GM21825 (cell line): ENCODE measurements around the gene EXPH5.
A peak's percentile ranks its signal among the peaks of the same experiment; 100 is the strongest.

ENCODE experiments used
- ATAC-seq: cut with Tn5 transposase; IDR thresholded peaks from one replicate; pipeline ENCODE4 v1.9.1; 2021; ENCODE audit warnings: mild to moderate bottlenecking, moderate library complexity; ENCODE audit not compliant: unreplicated experiment

The EXPH5 gene

DNA sequence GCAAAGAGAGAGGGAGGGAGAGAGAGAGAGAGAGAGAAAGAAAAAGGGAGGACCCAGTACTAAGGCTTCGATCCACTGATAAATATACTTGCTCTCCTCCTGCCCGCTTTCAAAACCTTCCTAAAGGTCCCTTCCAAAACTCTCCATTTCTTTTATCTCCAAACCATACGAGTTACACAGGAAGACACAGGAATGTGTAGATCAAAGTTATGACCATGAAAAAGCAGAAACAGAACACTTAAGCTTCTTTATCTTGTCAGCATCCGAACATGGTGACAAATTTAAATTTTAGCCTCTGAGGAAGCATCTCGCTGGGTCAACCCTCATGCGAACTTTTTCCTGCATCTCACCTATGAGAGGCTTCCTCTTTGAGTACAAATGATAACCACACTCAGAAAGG, 66.2 kb downstream of the EXPH5 start:
- ATAC-seq: no peak

- ATAC-seq: no peak
Measured at GRCh38 chr11:108525161-108525560, 68.4 kb downstream of the EXPH5 start.

GRCh38 chr11:108524422-108524821, 69.1 kb downstream of the EXPH5 start:
- ATAC-seq: no peak

DNA sequence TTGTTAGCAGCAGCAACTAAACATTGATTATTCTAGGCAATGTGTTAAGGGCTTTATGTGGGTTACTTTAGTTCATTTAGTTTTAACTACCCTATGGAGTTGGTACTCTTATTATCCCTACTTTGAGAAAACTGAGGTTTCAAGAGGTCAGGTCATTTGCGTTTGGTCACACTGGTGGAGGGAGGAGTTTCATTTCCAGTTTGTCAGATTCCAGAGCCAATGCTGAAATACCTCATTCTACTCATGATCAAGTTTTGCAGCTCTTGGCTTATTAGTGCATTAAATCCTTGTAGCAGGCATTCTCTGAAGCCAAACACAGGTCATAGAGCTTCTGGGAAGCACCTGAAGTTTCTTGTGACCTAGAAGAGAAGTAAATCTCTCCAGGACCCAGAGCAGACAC, 71.2 kb downstream of the EXPH5 start:
- ATAC-seq: no peak

DNA sequence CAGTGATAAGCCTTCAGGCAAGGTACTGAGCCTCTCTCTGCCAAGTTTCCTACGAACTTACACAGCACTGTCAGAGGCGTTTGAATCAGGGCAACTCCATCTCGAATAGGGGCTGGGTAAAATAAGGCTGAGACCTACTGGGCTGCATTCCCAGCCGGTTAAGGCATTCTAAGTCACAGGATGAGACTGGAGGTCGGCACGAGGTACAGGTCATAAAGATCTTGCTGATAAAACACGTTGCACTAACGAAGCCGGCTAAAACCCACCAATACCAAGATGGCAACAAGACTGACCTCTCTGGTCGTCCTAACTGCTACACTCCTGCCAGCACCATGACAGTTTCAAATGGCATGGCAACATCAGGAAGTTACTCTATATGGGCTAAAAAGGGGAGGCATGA, 75.0 kb downstream of the EXPH5 start:
- no peak for ATAC-seq

GRCh38 chr11:108516125-108516524, 77.4 kb downstream of the EXPH5 start:
- no peak for ATAC-seq

DNA sequence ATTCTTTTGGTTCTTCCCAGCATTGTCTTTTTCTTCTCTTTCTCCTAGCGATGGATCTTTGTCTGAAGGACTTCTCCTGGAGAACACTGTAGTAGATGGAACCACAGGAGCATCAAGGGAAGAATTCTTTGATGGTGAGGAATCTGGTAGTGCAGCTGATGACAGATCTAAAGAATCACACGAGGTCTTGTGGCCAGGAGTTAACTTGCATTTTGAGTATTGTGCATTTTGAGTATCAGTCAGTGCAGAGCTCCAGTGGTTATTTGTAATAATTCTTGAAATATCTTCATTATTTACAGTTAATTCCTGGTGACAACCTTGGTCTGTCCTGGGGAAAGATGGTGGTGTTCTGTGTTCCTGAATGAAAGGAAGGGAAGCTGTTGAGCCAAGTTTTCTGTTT, 80.9 kb downstream of the EXPH5 start:
- ATAC-seq: no peak

DNA sequence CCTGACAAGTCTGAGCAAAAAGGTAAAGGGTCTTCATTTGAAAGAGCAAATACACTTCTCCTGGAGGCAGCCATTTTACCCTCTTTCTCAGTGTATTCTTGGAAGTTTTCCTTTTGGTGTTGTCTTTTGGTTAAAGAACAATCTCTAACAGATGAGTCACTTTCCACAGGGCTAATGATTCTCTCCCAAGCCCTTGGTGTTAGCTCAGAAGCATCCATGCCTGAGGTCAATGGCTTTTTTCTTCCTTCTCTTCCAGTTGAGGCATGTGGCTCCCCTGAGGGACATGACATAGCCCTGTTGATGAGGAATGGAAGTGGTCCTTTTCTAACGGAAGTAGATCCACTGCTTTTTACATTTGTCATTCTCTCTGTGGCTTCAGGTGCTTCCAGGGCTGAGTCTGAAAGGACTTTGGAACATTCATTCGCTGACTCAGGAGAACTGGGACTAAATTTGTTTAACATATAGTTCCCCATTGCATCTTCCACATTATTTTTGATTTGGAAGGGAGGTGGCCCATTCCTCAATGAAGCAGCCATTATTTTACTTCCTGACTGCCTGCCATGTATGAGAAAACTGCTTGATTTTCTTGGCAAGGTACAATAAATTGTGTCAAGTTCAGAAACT, 81.6 kb downstream of the EXPH5 start:
- no peak for ATAC-seq

DNA sequence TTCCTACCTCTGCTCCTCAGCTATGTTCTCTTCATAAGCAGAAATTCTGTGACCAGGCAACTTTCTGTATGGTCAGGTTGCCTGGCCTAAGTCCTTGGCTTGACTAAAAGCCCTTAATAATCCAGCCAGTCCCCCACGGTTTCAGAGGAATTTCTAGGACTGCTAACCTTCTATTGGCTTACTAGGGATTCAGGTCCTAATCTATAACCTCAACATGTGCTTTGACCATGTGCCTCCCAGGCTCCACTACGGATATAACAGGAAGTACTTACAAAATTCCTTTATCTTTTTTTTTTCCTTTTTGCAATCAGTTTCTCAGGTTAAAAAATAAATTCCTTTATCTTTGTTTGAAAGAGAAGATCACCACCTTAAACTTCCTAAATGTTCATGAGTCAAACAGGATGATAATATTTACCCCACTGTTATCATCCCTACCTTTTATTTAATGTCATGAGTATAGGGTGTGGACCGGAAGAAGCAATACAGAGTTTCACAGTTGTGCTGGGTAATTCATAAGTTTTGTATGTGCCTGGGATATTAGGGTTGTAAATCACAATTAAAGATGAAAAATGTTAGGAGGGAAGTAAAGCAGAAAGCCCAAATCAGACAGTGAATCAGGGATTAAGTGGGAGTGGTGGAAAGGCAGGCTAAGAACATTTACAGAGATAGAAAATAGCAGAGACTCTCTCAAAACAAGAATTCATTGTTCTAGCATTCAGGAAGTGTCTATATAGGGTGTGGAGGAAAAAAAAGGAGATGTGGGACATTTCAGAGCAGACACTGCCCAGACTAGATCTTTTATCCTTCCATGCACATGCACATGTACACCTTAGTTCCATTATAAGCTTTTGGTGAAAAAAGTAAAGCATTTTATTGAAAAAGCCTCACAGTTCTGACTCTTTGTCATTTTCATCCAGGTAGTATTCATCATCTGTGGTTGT, 84.6 kb downstream of the EXPH5 start:
- no peak for ATAC-seq

DNA sequence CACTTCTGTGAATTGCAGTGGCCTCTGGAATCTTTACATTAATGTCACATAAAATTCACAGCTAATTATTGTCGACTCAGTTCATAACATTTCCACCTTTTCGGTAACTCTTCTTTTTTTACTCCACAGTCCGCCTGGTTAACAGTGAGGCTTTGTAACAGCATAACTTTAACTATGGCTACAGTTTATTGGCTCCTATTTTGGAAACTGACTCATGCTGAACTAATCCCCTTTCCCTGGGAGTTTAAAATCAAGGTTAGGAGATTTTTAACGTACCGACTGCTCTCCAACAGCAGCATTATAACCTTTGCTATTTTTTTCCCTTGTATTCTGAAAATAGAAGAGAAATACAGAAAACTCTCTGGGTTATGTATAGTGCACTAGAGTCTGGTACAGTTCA, 92.2 kb downstream of the EXPH5 start:
- ATAC-seq: no peak

- ATAC-seq: no peak
Measured at GRCh38 chr11:108500721-108501120, 92.8 kb downstream of the EXPH5 start.

DNA sequence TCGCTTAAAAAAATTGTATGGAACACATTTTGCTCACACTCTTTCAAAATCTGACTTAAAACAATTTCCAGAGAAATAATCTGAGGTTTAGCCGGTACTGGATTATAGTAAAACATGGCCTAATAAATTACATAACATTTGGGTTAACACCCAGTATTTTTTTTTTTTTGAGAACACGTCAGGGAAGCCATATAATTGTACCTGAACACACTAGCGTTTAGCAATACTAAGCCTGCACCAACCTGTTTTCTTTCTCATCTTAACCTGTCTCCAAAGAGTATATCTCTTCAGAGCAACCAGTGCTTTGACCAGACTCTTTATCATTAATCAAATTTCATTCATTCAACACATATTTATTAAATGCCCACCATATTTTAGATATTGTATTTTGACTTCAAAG, 93.4 kb downstream of the EXPH5 start:
- ATAC-seq: no peak

GRCh38 chr11:108498816-108499408, 94.7 kb downstream of the EXPH5 start:
- no peak for ATAC-seq

DNA sequence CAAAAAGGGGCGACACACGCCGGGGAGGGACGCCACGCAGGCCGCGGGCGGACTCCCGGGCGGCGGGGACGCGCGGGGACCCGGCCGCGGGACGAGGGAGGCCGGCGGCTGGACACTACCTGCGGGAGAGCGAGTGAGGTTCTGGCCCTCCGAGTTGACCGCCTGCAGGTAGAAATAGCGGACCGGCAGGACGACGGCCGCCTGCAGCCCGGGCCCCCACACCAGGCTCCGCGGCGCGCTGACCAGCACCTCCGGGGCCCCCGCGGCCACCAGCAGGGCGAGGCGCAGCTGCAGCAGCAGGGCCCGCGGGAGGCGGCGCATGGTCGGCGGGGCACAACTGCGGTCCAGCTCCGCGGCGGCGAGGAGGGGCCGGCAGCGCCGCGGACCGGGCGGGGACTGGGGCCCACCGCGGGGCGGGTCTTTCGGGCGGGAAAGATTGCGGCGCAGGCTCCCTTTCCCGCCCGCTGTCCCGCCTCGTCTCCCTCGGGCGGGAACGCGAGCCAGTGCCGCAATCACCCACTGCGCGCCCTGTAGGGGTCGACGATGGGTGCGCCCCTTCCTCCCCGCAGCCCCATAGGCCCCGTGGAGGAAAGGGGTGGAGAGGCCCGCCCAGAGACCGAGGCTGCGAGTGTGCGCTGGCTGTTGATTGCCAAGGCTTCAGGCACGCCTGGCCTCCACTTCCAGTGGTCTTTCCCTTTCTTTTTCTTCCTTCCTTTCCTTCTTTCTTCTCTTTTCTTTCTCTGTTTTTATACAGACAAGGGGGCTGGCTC, 95.3 kb downstream of the EXPH5 start, which contains the start of gene POGLUT3:
TSS of gene POGLUT3 (minus strand) at position 339 of the 770 bp plus-strand sequence. CDS start at position 321, 18 bp downstream.
- ATAC-seq: peak; percentile 51

DNA sequence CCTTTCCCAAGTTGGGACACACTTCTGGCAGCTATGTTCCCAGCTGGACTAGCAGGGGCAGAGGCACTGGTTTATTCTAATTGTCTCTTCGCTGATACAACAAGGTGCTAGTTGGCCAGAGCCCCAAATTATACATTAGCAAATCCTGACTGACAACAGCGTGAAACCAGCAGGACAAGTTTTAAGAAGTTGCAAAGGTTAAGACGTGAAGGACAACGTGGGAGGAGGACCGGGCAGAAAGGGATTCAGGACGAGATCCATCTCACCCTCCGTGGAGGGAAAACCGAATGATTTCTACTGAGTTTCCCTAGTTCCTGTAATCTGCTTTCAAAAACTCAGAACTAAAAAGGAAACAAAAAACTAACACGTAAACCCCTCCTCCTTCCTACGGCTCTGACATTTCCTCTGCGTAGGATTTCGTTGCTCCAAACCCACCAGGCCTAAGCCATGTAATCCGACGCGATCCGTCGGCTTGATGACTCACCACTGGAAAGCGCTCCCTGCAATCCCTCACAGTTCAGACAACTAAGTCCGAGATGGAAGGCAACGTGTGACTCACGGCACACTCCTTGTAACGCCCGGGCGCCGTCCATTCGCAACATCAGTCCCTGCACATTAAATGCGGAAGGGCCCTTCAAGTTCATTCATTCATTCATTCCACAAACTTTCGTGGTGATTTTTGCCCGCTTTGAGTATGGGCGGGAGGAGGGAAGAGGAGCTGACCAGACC, 96.1 kb downstream of the EXPH5 start:
- peak; percentile 70 for ATAC-seq

GRCh38 chr11:108496643-108497256, 96.8 kb downstream of the EXPH5 start:
- no peak for ATAC-seq

DNA sequence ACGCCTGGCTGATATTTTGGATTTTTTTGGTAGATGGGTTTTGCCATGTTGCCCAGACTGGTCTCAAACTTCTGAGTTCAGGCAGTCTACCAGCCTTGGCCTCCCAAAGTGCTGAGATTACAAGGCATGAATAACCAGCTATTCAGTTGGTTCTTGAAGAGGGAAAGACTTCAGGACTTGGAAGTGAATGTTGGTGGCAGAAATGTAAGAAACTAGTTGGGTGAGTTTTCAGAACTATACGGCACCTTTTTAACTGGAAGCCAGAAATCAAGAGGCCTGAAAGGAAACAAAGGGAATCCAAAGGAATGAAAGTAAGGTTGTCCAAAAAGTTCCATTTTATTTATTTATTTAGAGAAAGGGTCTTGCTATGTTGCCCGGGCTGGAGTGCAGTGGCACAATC, 98.2 kb downstream of the EXPH5 start:
- ATAC-seq: no peak

GRCh38 chr11:108494182-108494581, 99.4 kb downstream of the EXPH5 start:
- no peak for ATAC-seq

GRCh38 chr11:108491936-108492335, 101.6 kb downstream of the EXPH5 start:
- no peak for ATAC-seq

DNA sequence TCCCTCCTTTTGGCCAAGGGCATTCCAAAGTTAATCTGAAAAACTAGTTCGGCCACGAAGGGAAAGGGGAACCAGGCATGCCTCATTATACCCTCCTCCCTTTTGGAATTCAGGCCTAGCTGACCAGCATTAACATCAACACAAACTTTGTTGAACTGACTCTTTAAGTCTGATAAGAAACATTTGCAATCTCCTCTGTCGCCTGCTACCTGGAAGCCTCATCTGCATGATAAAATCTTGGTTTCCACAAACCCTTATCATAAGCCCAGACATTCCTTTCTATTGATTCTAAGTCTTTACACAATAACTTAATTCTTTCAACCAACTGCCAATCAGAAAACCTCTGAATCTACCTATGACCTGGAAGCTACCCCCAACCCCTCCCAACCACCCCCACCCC, 106.7 kb downstream of the EXPH5 start:
- ATAC-seq: no peak
